Measurements from ENCODE around the gene NDUFS7. TPM values are rescaled to one million over a fixed set of nuclear protein-coding genes. Genes with fewer than 3 reads are reported as not detected.
"Not testable (repeated sequence)": the region's sequence is repeated elsewhere in the genome, so short reads cannot be mapped to it uniquely, and the experiment has no call there.

Gene NDUFS7
- total RNA-seq, 1 experiment from 2014 or later = 98.1 TPM

DNA sequence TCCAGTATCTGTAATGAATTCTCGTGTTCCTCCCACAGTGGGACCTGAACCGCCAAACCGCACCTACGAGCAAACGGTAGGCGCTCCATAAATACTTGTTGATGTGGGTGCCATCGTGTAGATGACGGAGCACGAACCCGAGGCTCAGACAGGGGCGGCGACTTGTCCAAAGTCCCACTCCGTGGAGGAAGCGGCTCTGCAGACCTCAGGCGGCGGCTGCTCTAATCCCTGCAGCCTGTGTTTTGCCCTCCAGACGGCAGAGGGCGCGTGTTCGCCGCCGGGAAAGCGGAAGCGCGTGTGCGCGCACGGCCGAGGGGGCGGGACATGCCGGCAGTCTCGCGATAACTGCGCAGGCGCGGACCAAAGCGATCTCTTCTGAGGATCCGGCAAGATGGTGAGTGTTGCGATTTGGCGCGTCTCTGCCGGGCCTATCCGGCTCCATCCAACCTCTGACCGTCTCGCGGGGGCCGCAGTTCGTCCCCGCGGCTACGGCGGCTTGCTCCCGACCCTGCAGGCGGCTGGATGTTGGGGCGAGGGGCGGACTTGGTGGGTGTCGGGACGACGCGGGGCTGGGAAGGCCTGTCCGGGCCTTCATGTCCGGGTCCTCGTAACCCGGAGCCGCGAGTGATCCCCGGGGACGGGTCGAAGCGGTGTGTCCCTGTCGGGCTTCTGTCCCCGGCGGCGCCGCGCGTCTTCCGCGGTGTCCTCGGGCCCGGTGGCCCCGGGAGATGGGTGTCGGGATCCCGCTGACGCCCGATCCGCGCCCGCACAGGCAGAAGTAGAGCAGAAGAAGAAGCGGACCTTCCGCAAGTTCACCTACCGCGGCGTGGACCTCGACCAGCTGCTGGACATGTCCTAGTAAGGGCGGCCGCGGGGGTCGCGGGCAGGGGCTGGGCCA is 54.6 kb downstream of the NDUFS7 start, which contains the start of gene RPS15:
TSS of gene RPS15 (plus strand) at position 362 of the 898 bp plus-strand sequence. CDS start at position 392, 30 bp downstream.
- H3K9me3 ChIP-seq (ENCODE audit: low read length) = no peaks in the 10 kb centered on the region
- H3K79me2 ChIP-seq (ENCODE audit: low read length) = peaks cover 18% of the 10 kb centered on the region
- H3K4me3 ChIP-seq (ENCODE audit: low read length) = peak within 1 kb of the TSS; percentile 99
- peak within 1 kb of the TSS; percentile 99 for H3K9ac ChIP-seq (ENCODE audit: low read length)
- H3K4me1 ChIP-seq (ENCODE audit: low read length) = peaks cover 25% of the 10 kb centered on the region
- no peaks in the 10 kb centered on the region for H3K9me2 ChIP-seq (replicated peaks; ENCODE audit: insufficient read depth, low read length)
- no peaks in the 10 kb centered on the region for H3K27me3 ChIP-seq (ENCODE audit: low read length)
- peak; percentile 98 for DNase-seq
- H2AFZ ChIP-seq (ENCODE audit: low read length) = peak within 1 kb of the TSS; percentile 81; the same call in 1 of the 2 replicates
- H3K36me3 ChIP-seq (ENCODE audit: insufficient read depth, low read length) = peaks cover 32% of the 10 kb centered on the region
- peaks cover 36% of the 10 kb centered on the region for H4K20me1 ChIP-seq (ENCODE audit: insufficient read depth, low read depth, low read length)
- H3K4me2 ChIP-seq (ENCODE audit: low read depth, low read length, poor library complexity, severe bottlenecking) = peak within 1 kb of the TSS; percentile 99
- H3K27ac ChIP-seq (ENCODE audit: low read length) = peak within 1 kb of the TSS; percentile 91

DNA sequence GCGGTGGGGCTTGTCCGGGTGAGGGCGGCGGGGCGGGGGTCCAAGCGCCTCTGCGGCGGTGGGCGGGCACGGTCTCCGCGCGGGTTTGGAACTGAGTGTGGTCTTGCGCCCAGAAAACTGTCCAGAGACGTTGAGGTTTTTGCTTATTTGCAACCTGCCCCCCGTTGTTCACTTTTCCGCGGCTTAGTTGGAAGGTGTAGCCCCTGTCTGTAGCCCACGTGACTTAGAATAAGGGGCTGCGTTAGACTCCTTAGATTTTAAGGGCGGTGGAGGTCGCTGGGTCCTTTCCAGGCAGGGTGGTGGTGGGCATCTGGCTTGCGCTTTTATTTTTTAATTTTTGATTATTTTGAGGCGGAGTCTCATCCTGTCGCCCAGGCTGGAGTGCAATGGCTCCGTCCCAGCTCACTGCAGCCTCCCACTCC is 55.2 kb downstream of the NDUFS7 start:
- Histone ChIP-seq H3K79me2 (ENCODE audit: low read length) (peaks cover 18% of the 10 kb centered on the region), H3K27me3 (ENCODE audit: low read length) (no peaks in the 10 kb centered on the region), H3K4me1 (ENCODE audit: low read length) (peaks cover 28% of the 10 kb centered on the region), H3K4me3 (ENCODE audit: low read length) (peak overlapping the region; percentile 99), H3K36me3 (ENCODE audit: insufficient read depth, low read length) (peaks cover 32% of the 10 kb centered on the region), H3K27ac (ENCODE audit: low read length) (peak overlapping the region; percentile 91), H4K20me1 (ENCODE audit: insufficient read depth, low read depth, low read length) (peaks cover 36% of the 10 kb centered on the region), H3K4me2 (ENCODE audit: low read depth, low read length, poor library complexity, severe bottlenecking) (peak overlapping the region; percentile 99), H2AFZ (ENCODE audit: low read length) (no peak overlapping the region), H3K9me2 (replicated peaks; ENCODE audit: insufficient read depth, low read length) (no peaks in the 10 kb centered on the region), H3K9ac (ENCODE audit: low read length) (peak overlapping the region; percentile 99), H3K9me3 (ENCODE audit: low read length) (no peaks in the 10 kb centered on the region)
- no peak for DNase-seq

DNA sequence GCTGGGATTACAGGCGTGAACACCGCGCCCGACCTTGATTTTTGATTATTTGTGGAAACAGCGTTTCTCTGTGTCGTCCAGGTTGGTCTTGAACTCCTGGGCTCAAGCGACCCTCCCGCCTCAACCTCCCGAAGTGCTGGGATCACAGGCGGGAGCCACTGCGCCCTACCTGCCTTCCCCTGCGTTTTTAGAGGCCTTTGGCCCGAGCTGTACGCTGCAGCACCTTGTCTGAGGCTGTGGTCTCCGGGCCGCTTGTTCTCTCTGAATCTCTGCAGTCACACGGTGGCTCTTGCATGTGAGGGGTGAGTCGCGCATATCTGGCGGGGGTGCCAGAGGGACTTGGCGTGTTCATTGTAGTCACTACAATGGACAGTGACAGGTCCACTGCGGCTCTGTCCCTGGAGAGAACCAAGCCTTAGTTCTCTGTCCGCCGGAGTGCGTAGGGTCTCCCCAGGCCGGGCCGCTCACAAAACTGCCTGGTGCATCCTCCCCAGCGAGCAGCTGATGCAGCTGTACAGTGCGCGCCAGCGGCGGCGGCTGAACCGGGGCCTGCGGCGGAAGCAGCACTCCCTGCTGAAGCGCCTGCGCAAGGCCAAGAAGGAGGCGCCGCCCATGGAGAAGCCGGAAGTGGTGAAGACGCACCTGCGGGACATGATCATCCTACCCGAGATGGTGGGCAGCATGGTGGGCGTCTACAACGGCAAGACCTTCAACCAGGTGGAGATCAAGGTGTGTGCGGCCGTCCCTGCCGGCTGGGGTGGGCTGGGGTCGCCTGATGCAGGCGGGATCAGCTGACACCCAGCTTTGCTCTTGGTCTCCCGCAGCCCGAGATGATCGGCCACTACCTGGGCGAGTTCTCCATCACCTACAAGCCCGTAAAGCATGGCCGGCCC is 56.1 kb downstream of the NDUFS7 start:
- Histone ChIP-seq H3K36me3 (ENCODE audit: insufficient read depth, low read length) (peaks cover 32% of the 10 kb centered on the region), H3K4me3 (ENCODE audit: low read length) (peak overlapping the region; percentile 99), H3K4me1 (ENCODE audit: low read length) (peaks cover 35% of the 10 kb centered on the region), H3K9ac (ENCODE audit: low read length) (peak overlapping the region; percentile 99), H3K79me2 (ENCODE audit: low read length) (peaks cover 18% of the 10 kb centered on the region), H3K27ac (ENCODE audit: low read length) (peak overlapping the region; percentile 91), H3K4me2 (ENCODE audit: low read depth, low read length, poor library complexity, severe bottlenecking) (peak overlapping the region; percentile 99), H4K20me1 (ENCODE audit: insufficient read depth, low read depth, low read length) (peaks cover 36% of the 10 kb centered on the region)
- H3K27me3 ChIP-seq (ENCODE audit: low read length); H3K9me2 ChIP-seq (replicated peaks; ENCODE audit: insufficient read depth, low read length); H2AFZ ChIP-seq (ENCODE audit: low read length); H3K9me3 ChIP-seq (ENCODE audit: low read length); DNase-seq: not testable (repeated sequence)

DNA sequence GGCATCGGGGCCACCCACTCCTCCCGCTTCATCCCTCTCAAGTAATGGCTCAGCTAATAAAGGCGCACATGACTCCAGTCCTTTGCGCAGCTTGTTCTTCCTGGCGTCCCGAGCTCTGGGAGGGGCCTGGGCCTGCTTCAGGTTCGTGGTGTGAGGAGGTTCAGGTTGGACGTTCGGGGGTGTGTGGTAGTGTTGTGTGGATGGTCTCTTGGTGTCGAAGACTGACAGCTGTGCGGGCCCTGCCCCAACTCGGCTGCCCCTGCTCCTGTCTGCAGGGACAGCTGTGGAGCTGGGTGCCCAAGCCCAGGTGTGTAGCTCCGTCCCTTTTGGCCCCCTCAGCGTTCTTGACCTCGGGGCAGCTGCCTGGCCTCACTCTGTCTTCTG is 56.7 kb downstream of the NDUFS7 start:
- DNase-seq = no peak
- peaks cover 36% of the 10 kb centered on the region for H4K20me1 ChIP-seq (ENCODE audit: insufficient read depth, low read depth, low read length)
- peaks cover 32% of the 10 kb centered on the region for H3K36me3 ChIP-seq (ENCODE audit: insufficient read depth, low read length)
- no peaks in the 10 kb centered on the region for H3K9me2 ChIP-seq (replicated peaks; ENCODE audit: insufficient read depth, low read length)
- H3K9me3 ChIP-seq (ENCODE audit: low read length) = no peaks in the 10 kb centered on the region
- H3K4me2 ChIP-seq (ENCODE audit: low read depth, low read length, poor library complexity, severe bottlenecking) = no peak overlapping the region
- H3K9ac ChIP-seq (ENCODE audit: low read length) = 0 out of 2 replicates have a peak overlapping the region, but pooled peaks have one; percentile 17
- peaks cover 38% of the 10 kb centered on the region for H3K4me1 ChIP-seq (ENCODE audit: low read length)
- no peak overlapping the region for H3K4me3 ChIP-seq (ENCODE audit: low read length)
- no peak overlapping the region for H3K27ac ChIP-seq (ENCODE audit: low read length)
- no peaks in the 10 kb centered on the region for H3K27me3 ChIP-seq (ENCODE audit: low read length)
- H3K79me2 ChIP-seq (ENCODE audit: low read length) = peaks cover 18% of the 10 kb centered on the region
- no peak overlapping the region for H2AFZ ChIP-seq (ENCODE audit: low read length)

DNA sequence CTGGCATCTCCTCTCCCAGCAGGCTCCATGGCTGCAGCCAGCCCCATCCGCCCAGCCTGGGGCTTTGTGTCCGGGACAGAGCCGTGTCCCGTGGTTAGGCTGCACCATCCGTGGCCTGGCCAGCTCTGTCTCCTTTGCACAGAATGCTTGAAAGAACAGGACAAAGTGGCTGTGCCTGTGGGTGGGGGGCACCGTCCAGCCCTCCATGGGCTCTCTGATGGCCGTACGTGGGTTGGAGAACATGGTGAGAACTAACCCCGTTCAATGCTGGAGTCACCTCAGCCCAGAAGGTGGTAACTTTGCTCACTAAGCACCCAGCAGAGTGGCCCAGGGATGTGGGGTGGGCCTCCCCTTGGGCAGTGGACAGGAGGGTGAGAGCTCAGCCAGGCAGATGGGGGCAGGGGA is 57.3 kb downstream of the NDUFS7 start:
- peaks cover 18% of the 10 kb centered on the region for H3K79me2 ChIP-seq (ENCODE audit: low read length)
- no peak for DNase-seq
- peaks cover 38% of the 10 kb centered on the region for H3K4me1 ChIP-seq (ENCODE audit: low read length)
- H3K27ac ChIP-seq (ENCODE audit: low read length) = no peak overlapping the region
- no peak overlapping the region for H2AFZ ChIP-seq (ENCODE audit: low read length)
- H3K27me3 ChIP-seq (ENCODE audit: low read length) = no peaks in the 10 kb centered on the region
- H3K9me2 ChIP-seq (replicated peaks; ENCODE audit: insufficient read depth, low read length) = no peaks in the 10 kb centered on the region
- H3K36me3 ChIP-seq (ENCODE audit: insufficient read depth, low read length) = peaks cover 32% of the 10 kb centered on the region
- peaks cover 36% of the 10 kb centered on the region for H4K20me1 ChIP-seq (ENCODE audit: insufficient read depth, low read depth, low read length)
- no peaks in the 10 kb centered on the region for H3K9me3 ChIP-seq (ENCODE audit: low read length)
- no peak overlapping the region for H3K4me2 ChIP-seq (ENCODE audit: low read depth, low read length, poor library complexity, severe bottlenecking)
- H3K9ac ChIP-seq (ENCODE audit: low read length) = no peak overlapping the region
- H3K4me3 ChIP-seq (ENCODE audit: low read length) = no peak overlapping the region

DNA sequence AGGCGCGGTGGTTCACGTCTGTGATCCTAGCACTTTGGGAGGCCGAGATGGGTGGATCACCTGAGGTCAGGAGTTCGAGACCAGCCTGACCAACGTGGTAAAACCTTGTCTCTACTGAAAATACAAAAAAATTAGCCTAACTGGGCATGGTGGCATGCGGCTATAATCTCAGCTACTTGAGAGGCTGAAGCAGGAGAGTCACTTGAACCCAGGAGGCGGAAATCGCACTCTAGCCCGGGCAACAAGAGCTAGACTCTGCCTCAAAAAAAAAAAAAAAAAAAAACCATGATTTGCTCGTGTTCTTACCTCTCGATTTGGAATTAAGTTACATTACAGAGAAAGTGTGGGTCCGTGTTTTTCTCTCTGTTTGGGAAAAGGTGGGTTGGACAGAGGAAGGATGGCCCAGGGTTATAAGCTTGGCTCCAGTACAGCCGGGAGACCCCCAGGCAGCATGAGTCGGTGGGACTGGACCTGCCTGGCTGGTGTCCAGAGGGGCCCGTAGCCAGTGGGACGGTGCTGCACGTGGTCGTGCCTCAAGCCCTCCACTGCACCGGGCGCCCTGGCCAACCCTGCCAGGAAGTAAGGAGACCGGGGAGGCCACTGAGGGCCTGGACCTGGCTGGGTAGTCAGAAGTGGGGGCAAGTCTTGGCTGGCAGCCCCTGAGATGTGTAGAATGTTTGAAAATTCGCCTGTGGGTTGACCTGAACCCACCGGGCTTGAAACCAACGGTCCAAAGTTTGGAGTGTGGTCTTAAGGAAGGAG is 58.2 kb downstream of the NDUFS7 start:
- H3K27me3 ChIP-seq (ENCODE audit: low read length) = no peaks in the 10 kb centered on the region
- no peak overlapping the region for H3K4me3 ChIP-seq (ENCODE audit: low read length)
- no peak overlapping the region for H2AFZ ChIP-seq (ENCODE audit: low read length)
- H3K36me3 ChIP-seq (ENCODE audit: insufficient read depth, low read length) = peaks cover 32% of the 10 kb centered on the region
- H3K9ac ChIP-seq (ENCODE audit: low read length) = no peak overlapping the region
- peaks cover 18% of the 10 kb centered on the region for H3K79me2 ChIP-seq (ENCODE audit: low read length)
- H3K4me2 ChIP-seq (ENCODE audit: low read depth, low read length, poor library complexity, severe bottlenecking) = no peak overlapping the region
- no peaks in the 10 kb centered on the region for H3K9me2 ChIP-seq (replicated peaks; ENCODE audit: insufficient read depth, low read length)
- H3K9me3 ChIP-seq (ENCODE audit: low read length) = no peaks in the 10 kb centered on the region
- no peak overlapping the region for H3K27ac ChIP-seq (ENCODE audit: low read length)
- H4K20me1 ChIP-seq (ENCODE audit: insufficient read depth, low read depth, low read length) = peaks cover 36% of the 10 kb centered on the region
- no peak for DNase-seq
- peaks cover 34% of the 10 kb centered on the region for H3K4me1 ChIP-seq (ENCODE audit: low read length)

Measured in Karpas-422 (cell line).